A172 (cell line): ENCODE measurements around the gene DGKA. TPM values are rescaled to one million over a fixed set of nuclear protein-coding genes. Genes with fewer than 3 reads are reported as not detected.
A peak's percentile ranks its signal among the peaks of the same experiment; 100 is the strongest.

ENCODE experiments used
- DNase-seq: peaks from one replicate; pipeline ENCODE4 v3.0.0-alpha.2; 2015; ENCODE audit warnings: low spot score
- total RNA-seq: library from RNA; depleted of rRNA; stranded (reverse); fragments of >200 nt; shearing (Covaris generic); gene quantifications from 2 replicates; pipeline ENCODE4 v1.2.3, GENCODE V29; 2014

Gene DGKA
- total RNA-seq, 1 experiment from 2014 or later: 33.4 TPM

DNA sequence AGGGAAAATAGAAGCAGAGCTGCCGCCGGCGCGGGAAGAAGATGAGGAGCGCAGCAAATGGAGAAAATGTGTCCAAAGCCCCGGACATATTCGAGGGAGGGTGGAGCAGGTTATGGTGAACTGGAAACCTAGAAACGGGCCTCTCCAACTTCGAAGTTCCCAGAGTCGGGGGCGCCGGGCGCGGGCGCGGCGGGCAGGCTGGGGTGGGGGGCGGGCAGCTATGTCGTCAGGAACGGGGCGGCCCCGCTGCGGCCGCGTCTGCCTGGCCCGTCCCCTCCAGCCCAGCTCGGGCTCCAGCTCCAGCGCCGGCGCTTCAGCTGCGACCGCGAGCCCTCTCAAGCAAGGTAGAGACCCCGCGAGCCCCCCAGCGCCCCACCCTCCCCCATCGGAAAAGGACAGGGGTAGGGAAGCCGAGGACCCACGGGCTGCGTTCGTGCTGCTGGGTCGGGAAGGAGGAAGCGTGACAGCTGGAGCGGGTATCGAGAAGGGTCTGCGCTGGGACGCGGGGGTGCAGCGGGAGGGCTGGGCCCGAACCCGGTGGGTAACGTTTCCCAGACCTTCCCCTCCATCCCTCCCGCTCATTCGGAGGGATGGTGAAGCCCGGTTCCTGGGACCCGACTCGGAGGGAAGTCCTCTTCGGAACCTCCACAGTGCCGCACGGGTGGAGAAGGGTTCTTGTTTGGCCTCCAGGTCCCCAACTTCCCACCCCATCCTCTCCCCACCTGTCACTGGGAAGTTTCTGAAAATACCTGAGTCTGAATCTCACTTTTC is 1.0 kb downstream of the DGKA start:
- no peak for DNase-seq

DNA sequence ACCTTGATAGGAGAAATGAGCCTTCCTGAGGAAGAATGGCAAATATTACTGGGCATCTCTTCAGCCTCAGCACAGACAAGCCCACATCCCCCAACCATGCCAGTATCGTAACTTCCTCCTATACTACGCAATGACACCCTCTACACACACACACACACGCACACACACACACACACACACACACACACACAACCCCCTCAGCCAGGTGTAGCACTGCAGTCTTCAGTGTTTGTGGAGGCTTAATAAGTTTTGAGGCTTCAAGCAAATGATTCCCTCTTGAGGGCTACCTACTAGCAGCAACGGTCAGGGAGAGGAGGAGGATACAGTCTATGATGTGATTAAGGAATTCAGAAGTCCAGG is 1.6 kb downstream of the DGKA start:
- DNase-seq: no peak

DNA sequence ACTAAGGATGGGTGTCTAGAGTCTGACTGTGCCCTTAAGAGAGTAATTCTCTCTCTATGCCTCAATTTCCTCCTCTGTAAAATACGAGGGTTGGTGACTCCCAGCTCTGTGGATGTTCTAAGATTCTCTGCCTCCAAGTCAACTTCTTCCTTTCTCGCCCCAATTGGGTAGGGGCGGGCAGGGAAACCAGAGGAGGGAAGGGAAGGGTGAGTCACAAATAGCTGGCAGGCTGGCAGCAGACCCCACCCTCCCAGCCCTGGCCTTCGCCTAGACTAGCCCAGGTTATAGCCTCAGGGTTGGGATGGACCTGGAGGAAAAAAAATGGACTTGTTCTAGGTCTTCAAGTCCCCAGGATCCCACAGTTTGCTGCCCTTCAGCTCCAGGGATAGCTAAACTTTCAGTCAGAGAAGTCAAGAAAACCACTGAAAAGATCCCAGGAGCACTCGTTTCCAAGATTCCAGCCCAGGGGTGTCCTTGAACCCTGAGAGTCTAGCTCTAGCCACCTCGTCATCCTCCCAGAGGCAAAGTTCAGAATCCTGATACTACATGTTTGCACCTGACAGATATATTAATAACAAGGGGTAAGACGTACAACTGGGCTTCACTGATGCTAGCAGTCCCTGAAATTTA is 2.3 kb downstream of the DGKA start:
- peak; percentile 68 for DNase-seq

DNA sequence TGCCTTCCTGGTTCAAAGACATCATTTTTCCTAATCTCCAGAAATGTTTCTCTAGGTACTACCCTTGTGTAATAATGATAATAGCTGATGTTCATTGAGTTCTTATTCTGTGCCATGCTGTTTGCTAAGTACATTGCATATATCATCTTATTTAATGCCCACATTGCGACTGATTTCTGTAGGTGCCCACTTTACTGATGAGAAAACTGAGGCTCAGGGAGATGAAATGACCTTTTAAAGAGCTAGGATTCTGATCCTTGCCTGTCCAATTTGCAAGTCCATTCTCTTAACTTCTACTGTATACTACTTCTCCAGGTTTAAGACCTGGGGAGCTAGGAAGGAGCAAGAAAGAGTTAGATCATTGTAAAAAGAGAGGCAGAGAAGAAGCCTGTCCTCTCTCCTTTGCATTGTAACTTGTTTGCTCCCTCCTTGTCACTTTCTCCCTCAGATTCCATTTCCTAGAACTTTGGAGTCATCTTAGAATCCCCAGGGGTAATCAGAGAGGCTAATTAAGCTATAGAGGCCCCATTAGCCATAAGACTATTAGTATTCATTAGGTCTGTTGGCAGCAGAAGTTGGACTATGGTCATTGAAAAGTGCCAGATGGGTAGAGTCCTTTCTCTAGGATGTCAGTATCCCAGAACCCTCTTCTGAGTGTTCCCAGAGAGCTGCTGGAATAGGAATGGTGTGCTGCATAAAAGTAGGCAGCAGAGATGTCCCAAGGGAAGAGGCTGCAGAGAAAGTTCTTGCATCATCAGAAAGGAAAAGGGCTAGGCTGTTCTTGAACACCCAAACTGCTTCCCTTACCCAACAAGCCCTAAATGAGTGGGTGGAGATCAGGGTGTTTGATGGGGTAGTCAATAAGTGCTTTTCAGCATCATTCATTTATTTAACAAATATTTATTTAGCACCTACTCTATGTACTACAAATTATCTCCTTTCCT is 3.1 kb downstream of the DGKA start:
- no peak for DNase-seq

DNA sequence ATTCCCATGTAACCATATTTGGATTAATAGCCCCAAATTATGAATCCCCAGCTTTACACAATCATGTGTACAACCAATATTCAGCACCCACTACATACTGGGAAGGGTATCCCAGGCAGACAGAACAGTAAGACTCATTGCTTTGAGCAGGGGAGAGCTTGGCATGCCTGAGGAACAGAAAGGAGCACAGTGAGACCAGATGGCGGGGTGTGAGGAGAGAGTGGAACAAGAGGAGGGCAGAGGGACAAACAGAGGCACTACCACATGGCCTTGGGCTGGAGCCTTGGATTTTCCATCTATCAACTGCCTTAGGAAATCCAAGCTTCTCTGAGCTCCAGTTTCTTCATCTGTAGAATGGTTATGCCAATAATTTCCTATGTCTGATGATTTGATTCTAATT is 3.8 kb downstream of the DGKA start:
- DNase-seq: no peak

DNA sequence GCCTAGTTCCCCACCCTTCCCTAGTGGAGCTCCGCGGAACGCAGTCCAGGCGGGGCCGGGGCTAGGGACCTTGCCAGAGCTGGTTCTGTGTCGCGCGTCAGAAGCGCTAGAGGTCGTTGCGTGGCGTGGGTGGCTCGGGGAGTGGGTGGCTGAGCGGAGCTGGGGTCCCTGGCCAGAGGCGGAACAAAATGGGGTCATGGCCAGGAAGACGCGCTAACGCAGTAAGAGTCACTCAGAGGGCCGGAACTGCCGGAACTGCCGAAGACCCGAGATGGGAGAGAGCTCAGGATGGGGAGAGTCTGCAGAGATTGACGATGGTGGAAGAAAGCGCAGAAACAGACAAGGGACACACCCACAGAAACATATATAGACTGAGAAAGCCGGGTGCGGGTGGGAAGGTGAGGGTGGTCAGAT is 4.8 kb downstream of the DGKA start:
- no peak for DNase-seq

DNA sequence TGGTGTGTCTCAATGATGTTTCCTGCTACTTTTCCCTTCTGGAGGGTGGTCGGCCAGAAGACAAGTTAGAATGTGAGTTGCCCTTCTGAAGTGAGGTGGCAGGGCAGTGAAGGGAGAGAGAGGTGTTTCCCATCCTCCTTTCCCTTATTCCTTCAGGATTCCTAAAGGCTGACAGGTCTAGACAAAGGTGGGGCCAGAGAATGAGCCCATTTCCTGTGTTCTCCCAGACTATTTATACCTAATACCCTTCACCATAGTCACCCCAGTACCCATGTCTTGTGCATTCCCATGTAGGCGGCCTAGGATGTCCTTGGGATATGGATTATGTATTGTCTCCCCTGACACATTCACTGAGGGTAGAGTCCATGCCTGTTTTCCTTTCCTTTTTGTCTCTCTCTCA is 7.0 kb downstream of the DGKA start:
- peak; percentile 61 for DNase-seq

DNA sequence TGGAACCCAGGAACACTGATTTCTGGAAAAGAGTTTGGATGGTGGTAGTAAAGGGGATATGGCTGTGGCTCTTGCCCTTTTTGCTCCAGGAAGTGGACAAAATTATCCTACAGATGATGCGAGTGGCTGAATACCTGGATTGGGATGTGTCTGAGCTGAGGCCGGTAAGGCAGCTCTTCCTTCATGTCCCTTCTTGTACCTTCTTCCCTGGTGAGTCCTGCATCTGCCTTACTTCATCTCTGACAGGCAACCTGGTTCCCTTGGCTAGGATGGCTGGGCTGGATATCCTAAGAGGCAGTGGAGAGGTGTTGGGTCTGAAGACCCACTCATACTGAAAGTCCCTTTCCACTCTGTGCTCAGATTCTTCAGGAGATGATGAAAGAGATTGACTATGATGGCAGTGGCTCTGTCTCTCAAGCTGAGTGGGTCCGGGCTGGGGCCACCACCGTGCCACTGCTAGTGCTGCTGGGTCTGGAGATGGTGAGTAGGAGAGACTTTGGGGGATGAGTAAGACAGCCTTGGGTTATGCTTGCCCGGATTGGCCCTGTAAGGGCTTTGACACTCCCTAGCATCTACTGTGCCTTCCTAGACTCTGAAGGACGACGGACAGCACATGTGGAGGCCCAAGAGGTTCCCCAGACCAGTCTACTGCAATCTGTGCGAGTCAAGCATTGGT is 8.0 kb downstream of the DGKA start:
- no peak for DNase-seq

DNA sequence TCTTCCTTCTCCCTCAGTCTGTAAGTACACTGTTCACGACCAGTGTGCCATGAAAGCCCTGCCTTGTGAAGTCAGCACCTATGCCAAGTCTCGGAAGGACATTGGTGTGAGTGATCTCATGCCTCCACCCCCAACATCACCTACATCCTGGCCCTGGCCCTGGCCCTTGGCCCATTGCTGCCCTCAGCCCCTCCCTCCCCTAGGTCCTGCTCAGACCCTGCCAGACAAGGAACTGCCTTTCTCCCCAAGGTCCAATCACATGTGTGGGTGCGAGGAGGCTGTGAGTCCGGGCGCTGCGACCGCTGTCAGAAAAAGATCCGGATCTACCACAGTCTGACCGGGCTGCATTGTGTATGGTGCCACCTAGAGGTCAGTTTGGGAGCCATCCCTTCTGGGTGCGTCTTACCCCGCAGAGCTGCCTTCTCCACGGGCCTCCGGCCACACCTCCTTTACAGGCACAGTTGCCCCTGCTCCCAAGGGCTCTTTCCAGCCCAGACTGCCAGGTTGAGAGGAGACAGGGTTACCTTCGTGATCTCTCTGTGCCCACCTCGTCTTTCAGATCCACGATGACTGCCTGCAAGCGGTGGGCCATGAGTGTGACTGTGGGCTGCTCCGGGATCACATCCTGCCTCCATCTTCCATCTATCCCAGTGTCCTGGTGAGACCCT is 9.2 kb downstream of the DGKA start:
- peak; percentile 79 for DNase-seq

DNA sequence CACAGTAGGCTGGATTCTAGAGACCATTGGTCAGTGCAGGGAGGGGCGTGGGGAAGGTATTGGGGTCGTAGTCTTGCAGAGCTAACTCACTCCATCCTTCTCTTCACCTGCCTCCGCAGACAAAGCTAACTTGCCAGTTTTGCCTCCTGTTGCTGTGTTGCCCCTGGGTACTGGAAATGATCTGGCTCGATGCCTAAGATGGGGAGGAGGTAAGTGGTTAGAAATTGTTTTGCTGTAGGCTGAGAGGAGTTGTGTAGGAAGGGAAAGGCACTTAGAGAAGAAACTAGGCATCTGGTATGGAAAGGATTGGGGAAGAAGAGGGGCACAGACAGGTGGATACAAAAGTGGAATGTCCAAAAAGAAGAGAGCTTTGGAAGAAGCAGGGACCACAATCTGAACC is 11.1 kb downstream of the DGKA start:
- DNase-seq: no peak

DNA sequence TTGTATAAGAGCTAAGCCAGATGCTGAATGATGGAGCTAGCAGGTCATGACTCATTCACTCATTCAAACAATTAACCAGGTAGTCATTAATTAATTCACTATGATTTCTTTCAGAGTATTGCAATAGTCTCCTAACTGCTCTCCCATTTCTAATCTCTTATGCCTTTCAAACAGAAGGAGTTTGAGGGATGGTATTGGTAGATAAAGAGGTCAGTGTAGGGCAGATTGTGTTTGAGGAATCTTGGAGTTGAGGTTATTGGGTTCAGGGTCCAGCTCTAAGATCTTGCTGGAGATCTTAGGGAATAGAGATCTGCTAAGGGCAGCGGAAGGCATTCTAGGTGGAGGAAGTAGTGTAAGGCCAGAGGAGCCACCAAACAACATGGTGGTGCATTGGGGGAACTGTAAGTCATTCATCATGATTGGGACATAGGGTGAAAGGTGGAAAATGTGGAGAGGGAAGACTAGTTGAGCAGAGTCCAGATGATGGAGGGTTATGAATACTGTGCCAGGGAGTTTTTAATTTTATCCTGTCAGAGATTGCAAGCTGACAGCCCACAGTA is 11.7 kb downstream of the DGKA start:
- DNase-seq: no peak

DNA sequence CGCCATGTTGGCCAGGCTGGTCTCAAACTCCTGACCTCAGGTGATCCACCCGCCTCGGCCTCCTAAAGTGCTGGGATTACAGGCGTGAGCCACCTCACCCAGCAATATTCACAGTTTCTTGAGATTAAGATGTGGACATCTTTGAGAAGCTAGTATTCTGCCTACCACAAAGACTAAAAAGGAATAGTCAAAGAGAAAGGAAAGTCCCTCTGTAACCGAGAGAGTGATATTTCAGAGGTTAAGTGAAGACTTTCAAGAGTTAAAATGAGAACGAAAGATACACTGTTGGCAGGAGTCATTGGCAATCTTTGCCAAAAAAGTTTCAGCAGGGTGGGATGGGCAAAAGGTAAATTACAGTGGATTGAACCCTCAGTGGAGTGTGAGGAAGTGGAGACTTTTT is 15.6 kb downstream of the DGKA start:
- DNase-seq: no peak

DNA sequence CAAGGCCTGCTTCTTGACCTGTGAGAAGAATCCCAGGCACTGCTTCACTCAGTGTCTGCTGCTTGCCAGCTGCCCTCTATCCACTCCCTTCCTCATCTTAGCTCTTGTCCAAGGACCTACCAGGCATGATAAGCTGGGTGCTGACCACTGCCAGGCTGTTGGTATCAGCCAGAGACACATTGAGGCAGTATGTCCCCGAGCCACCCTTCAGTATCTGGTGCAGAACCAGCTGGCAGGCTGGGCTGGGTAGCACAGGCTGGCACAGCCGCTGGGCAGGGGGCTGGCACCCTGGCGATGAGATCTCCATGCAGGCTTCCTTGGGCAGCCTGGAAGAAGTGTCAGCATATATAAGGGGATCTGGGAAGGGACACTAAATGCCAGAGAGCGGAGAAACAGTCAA is 24.4 kb downstream of the DGKA start:
- DNase-seq: no peak

DNA sequence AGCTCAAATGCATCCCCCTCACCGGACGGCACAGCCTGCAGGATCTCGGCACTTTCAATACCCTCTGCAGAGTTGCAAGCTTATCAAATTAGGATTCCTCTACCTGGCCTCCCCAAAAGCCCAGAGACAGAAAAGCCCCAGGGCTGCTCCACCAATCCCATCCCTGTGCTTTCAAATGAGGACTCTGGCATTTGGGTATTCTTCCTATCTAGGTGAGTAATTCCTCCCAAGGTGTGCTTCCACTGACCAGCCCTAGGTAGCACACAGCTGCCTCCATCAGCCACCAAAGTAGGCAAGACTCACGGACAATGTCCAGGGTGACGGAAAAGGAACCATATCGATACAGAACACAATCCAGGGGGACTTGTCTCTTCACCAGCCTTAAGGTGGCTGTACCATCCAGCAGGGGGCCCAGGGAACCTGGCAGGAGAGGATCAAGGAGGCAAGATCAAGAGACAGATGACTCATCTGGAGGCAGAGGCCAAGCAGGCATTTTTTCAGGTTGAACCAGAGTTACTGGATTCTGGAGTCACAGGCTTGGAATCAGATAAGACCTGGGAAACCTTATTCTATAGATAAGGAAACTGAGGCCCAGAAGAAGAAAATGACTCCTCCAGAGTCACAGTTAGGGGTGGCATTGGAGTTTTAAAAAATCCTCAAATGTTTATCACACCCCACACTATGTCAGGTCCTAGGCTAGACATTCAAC is 25.0 kb downstream of the DGKA start:
- DNase-seq: peak; percentile 65

DNA sequence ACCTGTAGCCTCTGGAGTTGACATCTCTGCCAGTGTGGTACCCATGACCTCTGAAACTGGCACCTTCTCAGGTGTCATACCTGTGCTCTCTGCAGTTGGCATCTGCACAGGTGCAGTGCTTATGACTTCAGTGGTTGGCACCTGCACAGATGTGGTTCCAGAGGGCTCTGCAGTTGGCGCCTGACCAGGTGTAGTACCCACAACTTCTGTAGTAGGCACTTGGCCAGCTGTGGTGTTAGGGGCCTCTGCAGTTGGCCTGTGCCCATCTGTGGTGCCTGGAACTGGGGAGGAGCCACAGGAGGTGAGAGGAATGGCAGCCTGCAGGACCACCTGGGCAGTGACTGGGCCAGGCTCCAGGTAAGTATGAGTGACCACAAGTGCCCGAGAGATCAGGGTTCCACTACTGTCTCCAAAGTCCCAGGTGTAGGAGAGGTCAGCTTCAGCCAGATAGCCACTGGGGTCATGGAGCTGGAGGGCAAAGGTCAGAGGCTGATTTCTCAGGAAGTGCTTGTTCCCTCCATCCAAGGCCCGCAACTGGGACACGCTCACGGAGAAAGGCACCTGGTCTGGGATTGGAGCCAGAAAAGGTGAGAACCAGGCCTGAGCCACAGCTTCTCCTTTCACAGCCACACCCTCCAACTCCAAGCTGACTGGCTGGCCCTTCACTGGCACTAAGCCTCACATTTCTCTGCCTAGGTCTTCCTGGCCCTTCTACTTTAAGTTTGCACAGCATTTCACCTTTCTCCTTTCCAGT is 26.3 kb downstream of the DGKA start:
- DNase-seq: no peak

DNA sequence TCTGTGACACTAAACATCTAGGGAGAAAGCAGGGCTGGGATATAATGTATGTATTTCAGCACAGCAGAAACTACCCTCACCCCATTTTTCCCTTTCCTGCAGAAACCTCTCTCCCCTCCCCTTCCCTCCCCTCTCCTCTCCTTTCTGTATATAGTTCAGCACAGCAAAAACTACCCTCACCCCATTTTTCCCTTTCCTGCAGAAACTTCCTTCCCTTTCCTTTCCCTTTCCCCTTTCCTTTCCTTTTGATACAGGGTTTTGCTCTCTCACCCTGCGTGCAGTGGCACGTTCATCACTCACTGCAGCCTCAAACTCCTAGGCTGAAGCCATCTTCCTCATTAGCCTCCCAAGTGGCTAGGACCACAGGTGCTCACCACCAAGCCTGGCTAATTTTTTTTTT is 32.8 kb downstream of the DGKA start:
- DNase-seq: no peak

DNA sequence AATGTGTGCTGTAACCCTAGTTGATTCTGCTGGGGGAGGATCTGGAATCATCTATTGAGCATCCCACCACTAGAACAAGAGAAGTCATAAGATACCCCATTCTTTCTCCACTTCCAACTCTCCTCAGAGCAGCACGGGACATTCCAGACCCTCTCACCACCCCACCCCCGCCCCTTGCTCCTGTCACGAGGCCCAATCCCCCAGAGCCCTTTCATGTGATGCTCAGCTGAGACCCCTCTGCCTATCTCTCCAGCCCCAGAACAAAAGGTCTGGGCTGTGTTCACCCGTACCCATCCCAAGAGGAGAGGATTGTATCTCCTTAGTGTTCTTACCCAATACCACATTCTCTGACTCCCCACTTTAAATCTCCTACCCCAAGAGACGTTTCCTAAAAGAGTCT is 34.3 kb downstream of the DGKA start:
- no peak for DNase-seq

DNA sequence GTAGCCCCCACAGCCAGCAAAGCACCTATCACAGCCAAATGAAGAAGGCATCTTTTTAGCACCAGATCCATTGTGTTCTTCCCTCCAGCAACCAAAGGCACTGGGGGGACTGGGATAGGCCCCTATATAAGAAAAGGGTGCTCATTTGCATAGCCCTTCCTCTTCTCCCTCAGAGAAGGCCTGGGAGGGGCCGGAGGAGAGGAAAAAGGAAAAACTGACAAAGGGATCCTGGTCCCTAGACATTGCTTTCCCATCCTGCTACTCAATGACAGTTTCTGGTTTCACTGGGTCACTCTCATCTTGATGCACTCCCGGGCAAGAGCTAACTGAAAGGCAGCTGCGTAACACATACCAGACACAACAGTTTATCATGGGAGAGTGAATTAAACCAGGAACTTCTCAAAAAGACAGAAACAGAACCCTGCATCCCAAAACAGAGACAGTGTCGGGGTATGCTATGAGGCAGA is 35.0 kb downstream of the DGKA start, which contains the start of gene PMEL:
TSS of gene PMEL (minus strand) at position 102 of the 467 bp plus-strand sequence. CDS start at position 71, 31 bp downstream.
- DNase-seq: no peak
